ENCODE measurements around the gene BTNL2.

- TF ChIP-seq CTCF (IDR thresholded peaks at IDR 0.05) = no peak
- no peak for TF ChIP-seq POLR2A (IDR thresholded peaks at IDR 0.05)
These were observed at the start of gene BTNL2 for GRCh38 chr6:32406857-32407256.
